PFSK-1 (cell line): ENCODE data around the gene MYCBPAP.

Source experiments
- REST ChIP-seq, 2 experiments: IDR thresholded peaks; 2 replicates each; pipeline versions ENCODE4 v1.6.1 to v1.8.0; 2011 to 2012; ENCODE audit warnings: low read depth in 2 of 2, low read length in 2 of 2, control low read depth in 1 of 2, inconsistent platforms in 1 of 2, mild to moderate bottlenecking in 1 of 2, moderate library complexity in 1 of 2; ENCODE audit not compliant: insufficient read depth in 1 of 2
- TAF1 ChIP-seq: IDR thresholded peaks from 2 replicates; pipeline ENCODE4 v1.6.1; 2012; ENCODE audit warnings: low read length, control low read depth, borderline replicate concordance; ENCODE audit not compliant: insufficient read depth

- no peak for TF ChIP-seq TAF1
- TF ChIP-seq REST (IDR thresholded peaks at IDR 0.05; ENCODE audit: insufficient read depth in 1 of 2, low read depth in 2 of 2, low read length in 2 of 2): no peak
Measured at GRCh38 chr17:50468304-50469207, 39.7 kb upstream of the MYCBPAP start, which contains the start of gene CHAD.
